Activated T-cell treated with anti-CD3 and anti-CD28 coated beads, Interleukin-2, amount 50 U/mL, for 4 hours (primary cell): ENCODE measurements around the gene VILL. TPM values are rescaled to one million over a fixed set of nuclear protein-coding genes. Genes with fewer than 3 reads are reported as not detected.

Experiments
- ATAC-seq, 2 donors: fragments of 200-7000 bp; cut with Tn5 transposase; one replicate each; pipeline ENCODE4 v1.10.0; 2021
- DNase-seq: peaks from one replicate; pipeline ENCODE4 v3.0.0-alpha.2; 2020
- H3K27me3 Mint-ChIP-seq: one replicate; pipeline ENCODE4 v1.8.0; 2021; ENCODE audit warnings: low read depth, mixed read lengths
- H3K36me3 Mint-ChIP-seq: one replicate; pipeline ENCODE4 v1.8.0; 2022; ENCODE audit warnings: mixed read lengths; ENCODE audit not compliant: insufficient read depth
- H3K4me1 Mint-ChIP-seq: one replicate; pipeline ENCODE4 v1.8.0; 2021; ENCODE audit warnings: low read depth, mixed read lengths
- H3K4me3 Mint-ChIP-seq: one replicate; pipeline ENCODE4 v1.8.0; 2021; ENCODE audit warnings: mild to moderate bottlenecking, moderate library complexity, mixed read lengths
- H3K9me3 Mint-ChIP-seq: one replicate; pipeline ENCODE4 v1.8.0; 2021; ENCODE audit warnings: mixed read lengths
- total RNA-seq, 3 donors: library from RNA; stranded (reverse); gene quantifications; one replicate each; pipeline ENCODE4 v1.2.1, GENCODE V29; 2021

VILL gene
- total RNA-seq, 3 donors from 2014 or later: 15.0 to 16.8 (median 16.6) TPM

DNA sequence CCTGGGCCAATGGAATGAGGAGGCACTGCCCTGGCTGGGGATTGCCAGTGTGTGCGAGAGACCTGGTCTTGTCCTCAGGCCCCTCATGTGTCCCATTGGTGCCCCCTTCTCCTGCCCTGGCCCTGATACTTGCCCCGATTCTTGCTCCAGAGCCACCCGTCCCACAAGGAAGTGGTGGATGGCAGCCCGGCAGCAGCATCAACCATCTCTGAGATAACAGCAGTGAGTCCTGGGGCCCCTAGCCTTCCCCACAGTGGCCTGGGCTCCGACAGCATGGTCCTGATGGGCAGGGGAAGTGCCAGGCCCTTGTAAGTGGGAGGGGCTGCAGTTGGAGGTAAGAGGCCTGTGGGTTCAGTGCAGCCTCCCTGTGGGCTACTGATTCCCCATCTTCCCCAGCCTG is 15.4 kb downstream of the VILL start:
- Mint-ChIP-seq H3K27me3 (no peaks in the 10 kb centered on the region), H3K4me3 (no peak overlapping the region), H3K36me3 (peaks cover 8% of the 10 kb centered on the region), H3K4me1 (peaks cover 15% of the 10 kb centered on the region), H3K9me3 (no peaks in the 10 kb centered on the region)
- DNase-seq (no peak), ATAC-seq (no peak)

DNA sequence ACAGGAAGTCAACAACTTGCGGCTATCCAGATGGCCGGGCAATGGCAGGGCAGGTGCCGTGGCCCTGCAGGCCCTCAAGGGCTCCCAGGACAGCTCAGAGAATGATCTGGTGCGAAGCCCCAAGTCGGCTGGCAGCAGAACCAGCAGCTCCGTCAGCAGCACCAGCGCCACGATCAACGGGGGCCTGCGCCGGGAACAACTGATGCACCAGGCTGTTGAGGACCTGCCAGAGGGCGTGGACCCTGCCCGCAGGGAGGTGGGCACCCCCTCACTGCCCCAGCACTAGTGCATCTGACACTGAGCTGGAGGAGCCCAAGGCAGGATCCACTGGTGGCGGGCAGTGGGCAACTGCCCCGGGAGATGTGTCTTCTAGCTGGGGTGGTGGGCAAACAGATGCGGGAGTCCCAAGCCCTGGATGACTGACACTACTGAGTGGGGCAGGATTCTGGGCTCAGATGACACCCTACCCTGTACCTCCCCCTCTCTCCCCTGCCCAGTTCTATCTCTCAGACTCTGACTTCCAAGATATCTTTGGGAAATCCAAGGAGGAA is 15.9 kb downstream of the VILL start:
- DNase-seq: no peak
- H3K9me3 Mint-ChIP-seq: no peaks in the 10 kb centered on the region
- H3K27me3 Mint-ChIP-seq: no peaks in the 10 kb centered on the region
- no peak for ATAC-seq
- H3K36me3 Mint-ChIP-seq: peaks cover 8% of the 10 kb centered on the region
- peaks cover 15% of the 10 kb centered on the region for H3K4me1 Mint-ChIP-seq
- H3K4me3 Mint-ChIP-seq: no peak overlapping the region

- Mint-ChIP-seq H3K4me1 (peaks cover 15% of the 10 kb centered on the region), H3K36me3 (peaks cover 5% of the 10 kb centered on the region), H3K4me3 (no peak overlapping the region), H3K27me3 (no peaks in the 10 kb centered on the region), H3K9me3 (no peaks in the 10 kb centered on the region)
- ATAC-seq (no peak), DNase-seq (no peak)
These were observed 17.1 kb downstream of the VILL start for GRCh38 chr3:38007754-38008090.

GRCh38 chr3:38008191-38008701 is 17.7 kb downstream of the VILL start:
- H3K27me3 Mint-ChIP-seq: no peaks in the 10 kb centered on the region

GRCh38 chr3:38008971-38009580 is 18.5 kb downstream of the VILL start:
- Mint-ChIP-seq H3K27me3 (no peaks in the 10 kb centered on the region), H3K4me3 (no peak overlapping the region), H3K9me3 (no peaks in the 10 kb centered on the region), H3K4me1 (peaks cover 8% of the 10 kb centered on the region), H3K36me3 (peaks cover 9% of the 10 kb centered on the region)
- ATAC-seq: no peak
- no peak for DNase-seq

More at GRCh38 chr3:38008191-38008701, 17.7 kb downstream of the VILL start:
- ATAC-seq (no peak), DNase-seq (no peak)
- Mint-ChIP-seq H3K9me3 (no peaks in the 10 kb centered on the region), H3K4me1 (peaks cover 11% of the 10 kb centered on the region), H3K4me3 (no peak overlapping the region), H3K36me3 (peaks cover 5% of the 10 kb centered on the region)

DNA sequence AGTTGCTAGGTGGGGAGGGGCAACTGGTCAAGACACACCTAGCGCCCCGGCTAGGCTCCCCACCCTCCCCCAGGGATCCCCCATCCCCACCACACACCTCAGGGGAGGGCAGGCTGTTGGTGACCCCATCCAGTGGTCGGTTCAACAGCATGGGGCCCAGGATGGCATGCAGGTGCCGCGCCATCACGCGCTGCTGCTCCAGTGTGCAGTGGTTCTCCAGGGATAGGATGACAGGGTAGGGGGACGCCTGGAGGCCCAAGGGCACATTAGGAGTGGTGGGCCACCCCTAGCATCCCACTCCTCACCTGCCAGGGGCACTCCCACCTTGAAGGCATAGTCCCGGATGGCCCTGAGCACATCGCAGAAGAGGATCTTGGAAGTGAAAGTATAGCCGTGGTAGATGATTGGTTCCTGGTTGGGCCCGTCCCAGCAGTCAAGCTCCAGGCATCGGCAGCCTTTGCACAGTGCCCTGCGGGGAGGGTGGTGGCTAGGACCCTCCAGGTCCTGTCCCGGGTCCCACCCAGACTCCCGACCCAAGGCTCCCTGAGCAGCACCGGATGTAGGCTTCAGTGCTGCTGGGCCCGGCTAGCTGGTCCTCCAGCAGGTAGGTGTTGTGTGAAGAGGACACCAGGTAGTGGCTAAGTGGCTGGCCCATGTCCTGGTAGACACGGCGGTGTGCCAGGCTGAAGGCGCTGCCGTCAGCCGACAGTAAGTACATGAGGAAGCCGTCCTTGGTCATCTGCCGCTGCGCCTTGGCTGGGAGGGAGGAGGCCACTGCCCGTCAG is 19.4 kb downstream of the VILL start:
- DNase-seq: no peak
- H3K36me3 Mint-ChIP-seq: peaks cover 13% of the 10 kb centered on the region
- H3K4me1 Mint-ChIP-seq: no peaks in the 10 kb centered on the region
- no peaks in the 10 kb centered on the region for H3K27me3 Mint-ChIP-seq
- ATAC-seq: no peak
- H3K9me3 Mint-ChIP-seq: no peaks in the 10 kb centered on the region
- no peak overlapping the region for H3K4me3 Mint-ChIP-seq

- no peak for ATAC-seq
- no peak for DNase-seq
- Mint-ChIP-seq H3K4me3 (no peak overlapping the region), H3K36me3 (peaks cover 17% of the 10 kb centered on the region), H3K9me3 (no peaks in the 10 kb centered on the region), H3K27me3 (no peaks in the 10 kb centered on the region), H3K4me1 (no peaks in the 10 kb centered on the region)
These were observed 20.5 kb downstream of the VILL start for GRCh38 chr3:38011111-38011510.

- peaks cover 46% of the 10 kb centered on the region for H3K36me3 Mint-ChIP-seq
These were observed 24.9 kb downstream of the VILL start for GRCh38 chr3:38015485-38015884.

GRCh38 chr3:38015984-38016383 is 25.4 kb downstream of the VILL start:
- DNase-seq (no peak), ATAC-seq (no peak)
- no peak overlapping the region for H3K4me3 Mint-ChIP-seq
- H3K36me3 Mint-ChIP-seq: peaks cover 46% of the 10 kb centered on the region
- no peaks in the 10 kb centered on the region for H3K27me3 Mint-ChIP-seq
- no peaks in the 10 kb centered on the region for H3K4me1 Mint-ChIP-seq
- no peaks in the 10 kb centered on the region for H3K9me3 Mint-ChIP-seq

More at GRCh38 chr3:38015485-38015884, 24.9 kb downstream of the VILL start:
- H3K27me3 Mint-ChIP-seq: no peaks in the 10 kb centered on the region
- H3K9me3 Mint-ChIP-seq: no peaks in the 10 kb centered on the region
- ATAC-seq: no peak
- no peak overlapping the region for H3K4me3 Mint-ChIP-seq
- no peak for DNase-seq
- H3K4me1 Mint-ChIP-seq: no peaks in the 10 kb centered on the region

GRCh38 chr3:38016410-38016809 is 25.8 kb downstream of the VILL start:
- no peak overlapping the region for H3K4me3 Mint-ChIP-seq
- DNase-seq (no peak), ATAC-seq (no peak)
- peaks cover 46% of the 10 kb centered on the region for H3K36me3 Mint-ChIP-seq
- H3K27me3 Mint-ChIP-seq: no peaks in the 10 kb centered on the region
- no peaks in the 10 kb centered on the region for H3K4me1 Mint-ChIP-seq
- H3K9me3 Mint-ChIP-seq: no peaks in the 10 kb centered on the region

DNA sequence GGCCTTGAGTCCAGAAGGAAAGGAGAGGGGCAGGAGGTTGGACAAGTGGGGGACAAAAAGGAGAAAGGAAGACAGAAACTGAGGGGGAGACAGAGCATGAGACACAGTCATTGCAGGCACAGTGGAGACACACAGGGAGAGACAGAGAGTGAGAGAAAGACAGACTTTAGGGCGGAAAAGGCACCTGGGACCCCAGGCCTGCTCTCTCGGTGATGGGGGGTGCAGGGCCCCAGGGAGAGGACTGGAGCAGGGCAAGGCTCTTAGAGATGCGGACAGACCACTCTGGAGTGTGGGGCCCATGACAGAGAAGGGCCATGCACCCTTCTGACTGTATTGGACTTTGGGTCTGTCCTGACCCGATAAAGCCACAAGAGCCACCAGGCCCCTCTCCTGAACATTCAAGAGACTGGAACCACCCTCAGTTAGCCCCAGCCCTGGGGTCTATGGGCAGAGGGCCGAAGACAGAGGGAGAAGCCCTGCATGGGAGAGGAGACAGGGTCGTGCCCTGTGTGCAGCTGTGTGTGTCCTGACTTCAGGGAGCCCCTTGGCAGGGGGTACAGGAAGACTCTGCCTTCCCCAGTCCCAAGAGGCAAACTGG is 26.4 kb downstream of the VILL start:
- ATAC-seq (no peak), DNase-seq (no peak)
- H3K27me3 Mint-ChIP-seq: no peaks in the 10 kb centered on the region
- no peak overlapping the region for H3K4me3 Mint-ChIP-seq
- peaks cover under 1% of the 10 kb centered on the region for H3K4me1 Mint-ChIP-seq
- peaks cover 46% of the 10 kb centered on the region for H3K36me3 Mint-ChIP-seq
- H3K9me3 Mint-ChIP-seq: no peaks in the 10 kb centered on the region

DNA sequence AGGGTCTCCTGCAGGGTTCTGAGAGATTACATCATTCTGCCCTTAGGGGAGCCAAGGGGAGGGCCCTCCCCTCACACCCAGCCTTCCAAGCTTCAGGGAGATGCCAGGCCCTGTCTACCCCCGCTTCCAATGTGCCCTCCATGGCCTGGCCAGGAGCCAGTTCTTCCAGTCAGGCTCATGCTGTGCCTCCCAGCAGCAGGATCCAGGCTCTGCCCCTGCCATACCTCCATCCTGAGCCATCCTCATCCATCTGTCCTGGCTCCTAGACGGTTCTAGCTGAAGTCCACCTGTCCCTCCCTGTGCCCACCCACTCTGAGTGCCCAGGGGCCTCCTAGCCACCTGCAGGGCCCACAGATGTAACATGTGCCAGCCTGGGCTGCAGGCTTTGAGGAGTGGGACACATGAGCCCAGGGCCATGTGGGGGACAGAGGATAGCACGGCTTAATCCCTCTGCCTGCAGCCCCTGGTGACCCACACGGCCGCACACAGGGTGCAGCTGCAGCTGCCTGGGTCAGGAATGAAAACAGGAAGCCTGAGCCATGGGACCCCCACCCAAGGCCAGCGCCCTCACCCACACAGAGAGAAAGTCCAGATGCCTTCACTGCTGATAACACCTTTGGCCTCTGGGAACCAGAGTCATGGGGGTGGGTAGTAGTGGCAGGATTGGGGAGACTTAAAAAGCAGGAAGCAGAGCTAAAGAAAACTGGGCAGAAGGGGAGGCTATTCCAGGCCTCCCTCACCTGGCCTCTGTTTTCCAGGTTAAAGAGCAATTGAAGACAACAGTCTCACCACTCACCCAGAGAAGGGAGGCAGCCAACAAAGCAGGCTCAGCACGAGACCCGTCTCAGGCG is 27.1 kb downstream of the VILL start:
- no peak for DNase-seq
- no peak for ATAC-seq
- Mint-ChIP-seq H3K4me3 (no peak overlapping the region), H3K9me3 (no peaks in the 10 kb centered on the region), H3K27me3 (no peaks in the 10 kb centered on the region), H3K4me1 (peaks cover 4% of the 10 kb centered on the region), H3K36me3 (peaks cover 46% of the 10 kb centered on the region)

GRCh38 chr3:38018296-38019266 is 28.0 kb downstream of the VILL start:
- Mint-ChIP-seq H3K27me3 (no peaks in the 10 kb centered on the region), H3K36me3 (peaks cover 45% of the 10 kb centered on the region), H3K4me1 (peaks cover 11% of the 10 kb centered on the region), H3K9me3 (no peaks in the 10 kb centered on the region), H3K4me3 (no peak overlapping the region)
- DNase-seq (no peak), ATAC-seq (no peak)
